Measurements from ENCODE around the gene MBNL1. TPM values are rescaled to one million over a fixed set of nuclear protein-coding genes. Genes with fewer than 3 reads are reported as not detected.
A peak's percentile ranks its signal among the peaks of the same experiment; 100 is the strongest.

Gene MBNL1
- total and polyA plus RNA-seq, 2 of the 4 experiments (the other 2 are of a cell fraction) = 127 to 664 TPM

DNA sequence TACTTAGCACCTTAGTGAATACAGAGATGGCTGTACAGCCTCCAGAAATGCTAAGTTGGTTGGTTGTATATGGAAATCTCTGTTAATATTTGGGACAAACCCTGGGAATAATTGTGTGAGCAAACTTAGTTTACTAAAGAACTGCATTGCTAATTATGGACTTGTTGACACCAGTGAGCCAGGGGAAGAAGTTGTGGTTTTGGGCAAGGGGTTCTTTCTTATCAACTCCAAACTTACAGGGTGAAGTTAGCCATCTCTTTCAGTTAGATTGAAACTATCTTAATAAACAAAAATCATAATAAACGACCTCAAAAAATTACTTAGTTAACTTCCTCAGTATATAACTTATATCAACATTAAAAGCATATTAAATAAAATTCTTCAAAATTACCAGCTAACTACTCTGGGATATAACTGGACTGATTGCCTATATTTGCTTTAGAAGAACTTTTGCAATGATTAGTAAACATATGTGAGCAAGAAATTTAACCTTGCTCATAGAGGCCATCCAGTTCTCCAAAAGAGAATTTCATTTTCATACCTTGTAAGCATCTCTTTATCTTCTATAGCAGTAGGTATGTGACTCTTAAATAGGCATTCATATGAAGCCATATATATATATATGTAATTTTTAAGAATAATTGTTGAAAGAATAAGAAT lies 24.7 kb downstream of the MBNL1 start:
- Histone ChIP-seq H4K5ac (ENCODE audit: low read depth, low read length) (no peak overlapping the region; the same call in 1 of the 2 replicates), H3K9me3 (ENCODE audit: control insufficient read depth, insufficient read depth, low read length) (no peaks in the 10 kb centered on the region), H3K23ac (ENCODE audit: low read depth, low read length) (no peak overlapping the region), H2AK5ac (ENCODE audit: low read depth, low read length) (no peak overlapping the region), H4K91ac (ENCODE audit: insufficient read depth, low read depth, low read length) (no peak overlapping the region), H2BK120ac (ENCODE audit: low read depth, low read length) (no peak overlapping the region), H2BK5ac (ENCODE audit: low read depth, low read length, poor library complexity, severe bottlenecking) (peak overlapping the region; percentile 41), H3K9me1 (ENCODE audit: insufficient read depth, low read length) (peaks cover 20% of the 10 kb centered on the region), H3K18ac (ENCODE audit: low read depth, low read length) (no peak overlapping the region), H2BK20ac (ENCODE audit: low read depth, low read length) (no peak overlapping the region), H3K14ac (replicated peaks; ENCODE audit: low read depth, low read length) (0 out of 2 replicates have a peak overlapping the region, but pooled peaks have one; percentile 20), H3K4ac (ENCODE audit: low read depth, low read length) (no peak overlapping the region), H3K27ac (ENCODE audit: insufficient read depth, low read length) (no peak overlapping the region), H2BK15ac (ENCODE audit: low read depth, low read length) (no peak overlapping the region), H3K4me3 (ENCODE audit: insufficient read depth, low read depth, low read length) (no peak overlapping the region), H3K4me2 (ENCODE audit: low read depth, low read length) (no peak overlapping the region), H4K20me1 (ENCODE audit: insufficient read depth, low read length) (peaks cover 59% of the 10 kb centered on the region), H3K9ac (ENCODE audit: low read depth, low read length) (no peak overlapping the region), H3K4me1 (ENCODE audit: control insufficient read depth, insufficient read depth, low read length) (peaks cover 7% of the 10 kb centered on the region), H4K8ac (ENCODE audit: low read depth in 2 of 2, low read length in 2 of 2) (no peak overlapping the region), H2AK9ac (replicated peaks; ENCODE audit: low read depth, low read length, poor library complexity) (no peak overlapping the region), H3K56ac (ENCODE audit: extremely low read depth, insufficient read depth, low read length) (no peak overlapping the region), H2AFZ (replicated peaks; ENCODE audit: low read length, poor library complexity) (no peak overlapping the region), H3K36me3 (ENCODE audit: control insufficient read depth, insufficient read depth, low read length) (no peaks in the 10 kb centered on the region; the same call in 1 of the 2 replicates), H3K79me1 (ENCODE audit: low read depth in 1 of 2, low read length in 2 of 2) (peaks cover 0 to 45% of the 10 kb centered on the region in 2 experiments; a peak in 2 of 4 replicates), H3K27me3 (ENCODE audit: control insufficient read depth, insufficient read depth, low read length) (no peaks in the 10 kb centered on the region)
- 100% methylated on average over 1 of the region's 1 CpG; no CpG with 5 or more reads in 1 of the 2 experiments for WGBS, 2 experiments (ENCODE audit: extremely low coverage in 2 of 2, insufficient read length in 1 of 2)
- POLR2A ChIA-PET (ENCODE audit: unreplicated experiment) = no interaction called here
- CTCF ChIA-PET = no interaction called here
- dilution Hi-C loops (cut with HindIII; ENCODE audit: low sequenced_read_pairs, unreplicated experiment) (no loop called here), in situ Hi-C loops (cut with MboI; ENCODE audit: low sequenced_read_pairs) (no loop called here), intact Hi-C loops (cut with micrococcal nuclease) (no loop called here)
- BruUV-seq (replicated peaks) = no TSS peak
- no peak for TF ChIP-seq POLR2A (IDR thresholded peaks at IDR 0.05; ENCODE audit: low read depth, low read length)
- TF ChIP-seq, protein P1, sequence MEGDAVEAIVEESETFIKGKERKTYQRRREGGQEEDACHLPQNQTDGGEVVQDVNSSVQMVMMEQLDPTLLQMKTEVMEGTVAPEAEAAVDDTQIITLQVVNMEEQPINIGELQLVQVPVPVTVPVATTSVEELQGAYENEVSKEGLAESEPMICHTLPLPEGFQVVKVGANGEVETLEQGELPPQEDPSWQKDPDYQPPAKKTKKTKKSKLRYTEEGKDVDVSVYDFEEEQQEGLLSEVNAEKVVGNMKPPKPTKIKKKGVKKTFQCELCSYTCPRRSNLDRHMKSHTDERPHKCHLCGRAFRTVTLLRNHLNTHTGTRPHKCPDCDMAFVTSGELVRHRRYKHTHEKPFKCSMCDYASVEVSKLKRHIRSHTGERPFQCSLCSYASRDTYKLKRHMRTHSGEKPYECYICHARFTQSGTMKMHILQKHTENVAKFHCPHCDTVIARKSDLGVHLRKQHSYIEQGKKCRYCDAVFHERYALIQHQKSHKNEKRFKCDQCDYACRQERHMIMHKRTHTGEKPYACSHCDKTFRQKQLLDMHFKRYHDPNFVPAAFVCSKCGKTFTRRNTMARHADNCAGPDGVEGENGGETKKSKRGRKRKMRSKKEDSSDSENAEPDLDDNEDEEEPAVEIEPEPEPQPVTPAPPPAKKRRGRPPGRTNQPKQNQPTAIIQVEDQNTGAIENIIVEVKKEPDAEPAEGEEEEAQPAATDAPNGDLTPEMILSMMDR (conservative IDR thresholded peaks at IDR 0.05; ENCODE audit: low read depth, low read length) = no peak
- no peak for TF ChIP-seq BHLHE40 (IDR thresholded peaks at IDR 0.05; ENCODE audit: low read depth, low read length)
- no peak for TF ChIP-seq RFX5 (IDR thresholded peaks at IDR 0.05; ENCODE audit: low read depth, low read length)
- TF ChIP-seq MAFK (IDR thresholded peaks at IDR 0.05; ENCODE audit: low read depth, low read length) = no peak
- TF ChIP-seq CHD1 (IDR thresholded peaks at IDR 0.05; ENCODE audit: low read depth, low read length) = no peak
- no peak for TF ChIP-seq FOS (IDR thresholded peaks at IDR 0.05; ENCODE audit: low read depth, low read length)
- TF ChIP-seq MXI1 (IDR thresholded peaks at IDR 0.05; ENCODE audit: borderline replicate concordance, low read depth, low read length) = no peak
- TF ChIP-seq, protein P2, sequence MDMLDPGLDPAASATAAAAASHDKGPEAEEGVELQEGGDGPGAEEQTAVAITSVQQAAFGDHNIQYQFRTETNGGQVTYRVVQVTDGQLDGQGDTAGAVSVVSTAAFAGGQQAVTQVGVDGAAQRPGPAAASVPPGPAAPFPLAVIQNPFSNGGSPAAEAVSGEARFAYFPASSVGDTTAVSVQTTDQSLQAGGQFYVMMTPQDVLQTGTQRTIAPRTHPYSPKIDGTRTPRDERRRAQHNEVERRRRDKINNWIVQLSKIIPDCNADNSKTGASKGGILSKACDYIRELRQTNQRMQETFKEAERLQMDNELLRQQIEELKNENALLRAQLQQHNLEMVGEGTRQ (IDR thresholded peaks at IDR 0.05; ENCODE audit: low read depth, low read length) = no peak
- TF ChIP-seq MAZ (IDR thresholded peaks at IDR 0.05; ENCODE audit: borderline replicate concordance, low read depth, low read length) = no peak
- ATAC-seq (ENCODE audit: low read depth) (no peak), DNase-seq (no peak)
